ENCODE measurements around the gene NTRK2. TPM values are rescaled to one million over a fixed set of nuclear protein-coding genes. Genes with fewer than 3 reads are reported as not detected.

The NTRK2 gene
- total and polyA plus RNA-seq, 10 of the 15 experiments (the other 5 are each of a cell fraction or from before 2014, with no cell fraction given): 0.42 to 4.6 (median 0.65) TPM

GRCh38 chr9:84751921-84752320 lies 82.4 kb downstream of the NTRK2 start (continued):
- TF ChIP-seq ZNF217 (IDR thresholded peaks at IDR 0.05) (0 out of 2 replicates have a peak, but pooled peaks have one; percentile 26), RUNX3 (IDR thresholded peaks at IDR 0.05; ENCODE audit: low read length) (peak; percentile 20; the same call in 1 of the 2 replicates), MEF2A (IDR thresholded peaks at IDR 0.05; ENCODE audit: insufficient read depth, low read depth, low read length) (no peak), MXI1 (IDR thresholded peaks at IDR 0.05; ENCODE audit: low read depth, low read length) (no peak), SP1 (IDR thresholded peaks at IDR 0.05; ENCODE audit: low read depth, low read length) (no peak), BHLHE40 (IDR thresholded peaks at IDR 0.05; ENCODE audit: borderline replicate concordance in 1 of 2, low read depth in 2 of 2, low read length in 1 of 2) (0 out of 4 replicates have a peak, but pooled peaks of 1 of the 2 experiments have one; percentile 7), POLR2AphosphoS5 (IDR thresholded peaks at IDR 0.05; ENCODE audit: low read length) (no peak), MTA2 (IDR thresholded peaks at IDR 0.05; ENCODE audit: low read depth) (peak; percentile 92), NFYA (IDR thresholded peaks at IDR 0.05; ENCODE audit: borderline replicate concordance, low read depth, low read length) (no peak), EGR1 (IDR thresholded peaks at IDR 0.05; ENCODE audit: borderline replicate concordance in 1 of 2, low read depth in 2 of 2, low read length in 2 of 2) (no peak), POLR2AphosphoS2 (IDR thresholded peaks at IDR 0.05; ENCODE audit: low read depth, low read length) (no peak), IKZF2 (IDR thresholded peaks at IDR 0.05) (peak; percentile 39 to 55), IKZF1 (conservative IDR thresholded peaks at IDR 0.05) (peak; percentile 42; the same call in 1 of the 2 replicates)
- TF ChIP-seq, protein P1, sequence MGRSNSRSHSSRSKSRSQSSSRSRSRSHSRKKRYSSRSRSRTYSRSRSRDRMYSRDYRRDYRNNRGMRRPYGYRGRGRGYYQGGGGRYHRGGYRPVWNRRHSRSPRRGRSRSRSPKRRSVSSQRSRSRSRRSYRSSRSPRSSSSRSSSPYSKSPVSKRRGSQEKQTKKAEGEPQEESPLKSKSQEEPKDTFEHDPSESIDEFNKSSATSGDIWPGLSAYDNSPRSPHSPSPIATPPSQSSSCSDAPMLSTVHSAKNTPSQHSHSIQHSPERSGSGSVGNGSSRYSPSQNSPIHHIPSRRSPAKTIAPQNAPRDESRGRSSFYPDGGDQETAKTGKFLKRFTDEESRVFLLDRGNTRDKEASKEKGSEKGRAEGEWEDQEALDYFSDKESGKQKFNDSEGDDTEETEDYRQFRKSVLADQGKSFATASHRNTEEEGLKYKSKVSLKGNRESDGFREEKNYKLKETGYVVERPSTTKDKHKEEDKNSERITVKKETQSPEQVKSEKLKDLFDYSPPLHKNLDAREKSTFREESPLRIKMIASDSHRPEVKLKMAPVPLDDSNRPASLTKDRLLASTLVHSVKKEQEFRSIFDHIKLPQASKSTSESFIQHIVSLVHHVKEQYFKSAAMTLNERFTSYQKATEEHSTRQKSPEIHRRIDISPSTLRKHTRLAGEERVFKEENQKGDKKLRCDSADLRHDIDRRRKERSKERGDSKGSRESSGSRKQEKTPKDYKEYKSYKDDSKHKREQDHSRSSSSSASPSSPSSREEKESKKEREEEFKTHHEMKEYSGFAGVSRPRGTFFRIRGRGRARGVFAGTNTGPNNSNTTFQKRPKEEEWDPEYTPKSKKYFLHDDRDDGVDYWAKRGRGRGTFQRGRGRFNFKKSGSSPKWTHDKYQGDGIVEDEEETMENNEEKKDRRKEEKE (IDR thresholded peaks at IDR 0.05): no peak
- TF ChIP-seq, protein P2, sequence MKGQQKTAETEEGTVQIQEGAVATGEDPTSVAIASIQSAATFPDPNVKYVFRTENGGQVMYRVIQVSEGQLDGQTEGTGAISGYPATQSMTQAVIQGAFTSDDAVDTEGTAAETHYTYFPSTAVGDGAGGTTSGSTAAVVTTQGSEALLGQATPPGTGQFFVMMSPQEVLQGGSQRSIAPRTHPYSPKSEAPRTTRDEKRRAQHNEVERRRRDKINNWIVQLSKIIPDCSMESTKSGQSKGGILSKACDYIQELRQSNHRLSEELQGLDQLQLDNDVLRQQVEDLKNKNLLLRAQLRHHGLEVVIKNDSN (IDR thresholded peaks at IDR 0.05; ENCODE audit: borderline replicate concordance, extremely low read length, insufficient read depth, low read depth, low read length): no peak
- TF ChIP-seq, protein P3, sequence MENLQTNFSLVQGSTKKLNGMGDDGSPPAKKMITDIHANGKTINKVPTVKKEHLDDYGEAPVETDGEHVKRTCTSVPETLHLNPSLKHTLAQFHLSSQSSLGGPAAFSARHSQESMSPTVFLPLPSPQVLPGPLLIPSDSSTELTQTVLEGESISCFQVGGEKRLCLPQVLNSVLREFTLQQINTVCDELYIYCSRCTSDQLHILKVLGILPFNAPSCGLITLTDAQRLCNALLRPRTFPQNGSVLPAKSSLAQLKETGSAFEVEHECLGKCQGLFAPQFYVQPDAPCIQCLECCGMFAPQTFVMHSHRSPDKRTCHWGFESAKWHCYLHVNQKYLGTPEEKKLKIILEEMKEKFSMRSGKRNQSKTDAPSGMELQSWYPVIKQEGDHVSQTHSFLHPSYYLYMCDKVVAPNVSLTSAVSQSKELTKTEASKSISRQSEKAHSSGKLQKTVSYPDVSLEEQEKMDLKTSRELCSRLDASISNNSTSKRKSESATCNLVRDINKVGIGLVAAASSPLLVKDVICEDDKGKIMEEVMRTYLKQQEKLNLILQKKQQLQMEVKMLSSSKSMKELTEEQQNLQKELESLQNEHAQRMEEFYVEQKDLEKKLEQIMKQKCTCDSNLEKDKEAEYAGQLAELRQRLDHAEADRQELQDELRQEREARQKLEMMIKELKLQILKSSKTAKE (IDR thresholded peaks at IDR 0.05; ENCODE audit: low read depth, poor library complexity, severe bottlenecking): no peak
